Mucosa of rectum (tissue), 2 donors: Measurements from ENCODE around the gene NR6A1.

ENCODE experiments used
- H3K27ac ChIP-seq, 2 donors: one replicate each; pipeline ENCODE4 v1.7.0; 2013; ENCODE audit warnings: inconsistent platforms in 2 of 2, low read depth in 2 of 2, low read length in 2 of 2
- H3K27me3 ChIP-seq, 2 donors: one replicate each; pipeline ENCODE4 v1.7.0; 2013; ENCODE audit warnings: low read length in 2 of 2; ENCODE audit not compliant: control insufficient read depth in 2 of 2, insufficient read depth in 2 of 2
- H3K36me3 ChIP-seq, 2 donors: one replicate each; pipeline ENCODE4 v1.7.0; 2013; ENCODE audit warnings: low read length in 2 of 2; ENCODE audit not compliant: control insufficient read depth in 2 of 2, insufficient read depth in 2 of 2
- H3K4me1 ChIP-seq, 2 donors: one replicate each; pipeline ENCODE4 v1.7.0; 2013; ENCODE audit warnings: low read length in 2 of 2, mild to moderate bottlenecking in 1 of 2; ENCODE audit not compliant: control insufficient read depth in 2 of 2, insufficient read depth in 2 of 2
- H3K4me3 ChIP-seq, 2 donors: one replicate each; pipeline ENCODE4 v1.7.0; 2013; ENCODE audit warnings: low read length in 2 of 2
- H3K9ac ChIP-seq, 2 donors: one replicate each; pipeline ENCODE4 v1.7.0; 2013; ENCODE audit warnings: low read length in 2 of 2, low read depth in 1 of 2, mild to moderate bottlenecking in 1 of 2
- H3K9me3 ChIP-seq, 2 donors: one replicate each; pipeline ENCODE4 v1.7.0; 2013; ENCODE audit warnings: low read length in 2 of 2; ENCODE audit not compliant: control insufficient read depth in 2 of 2
- donor health status: healthy.
- donor health status: Normal muscosa, but diverticular disease.

NR6A1 gene

DNA sequence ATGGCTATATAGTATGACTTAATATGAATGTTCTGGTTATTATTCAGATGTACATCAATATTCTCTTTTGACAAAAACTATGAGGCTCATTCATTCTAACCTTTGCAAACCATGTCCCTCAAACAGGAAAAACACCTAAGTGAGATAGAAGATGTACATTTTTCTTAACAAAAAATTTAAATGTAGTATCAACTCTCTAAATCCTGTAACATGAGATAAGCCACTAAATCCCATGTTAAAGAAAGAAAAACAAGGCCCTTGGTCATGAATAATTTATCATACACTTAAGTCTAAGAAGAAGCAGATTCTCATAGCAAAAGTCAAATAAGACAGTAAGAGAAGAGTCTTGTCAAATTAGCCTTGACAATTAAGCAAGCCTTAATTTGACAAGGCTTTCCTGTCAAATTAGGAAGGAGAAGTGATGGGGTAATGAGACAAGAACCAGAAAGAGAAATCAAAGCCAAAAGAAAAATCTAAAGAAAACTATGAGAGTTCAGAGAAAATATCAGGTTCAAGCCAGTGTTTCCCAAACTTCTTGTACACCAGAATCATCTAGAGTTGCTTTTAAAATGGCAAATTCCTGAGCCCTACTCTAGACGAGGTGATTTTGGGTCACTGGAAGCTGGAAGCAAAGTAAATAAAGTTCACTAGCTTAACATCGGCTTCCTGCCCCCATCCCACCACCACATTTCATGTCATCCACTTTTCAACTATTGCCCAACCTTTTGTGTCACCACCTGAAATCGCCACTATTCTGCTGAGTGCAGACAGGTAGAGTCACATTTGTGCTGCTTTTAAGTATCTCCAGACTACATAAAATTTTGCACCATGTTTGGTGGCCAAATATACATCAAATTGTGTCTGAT, 76.5 kb downstream of the NR6A1 start:
- H3K27me3 ChIP-seq = no peaks in the 10 kb centered on the region
- no peak overlapping the region for H3K27ac ChIP-seq
- no peak overlapping the region for H3K4me3 ChIP-seq
- H3K36me3 ChIP-seq = no peaks in the 10 kb centered on the region
- H3K4me1 ChIP-seq = no peaks in the 10 kb centered on the region
- no peaks in the 10 kb centered on the region for H3K9me3 ChIP-seq
- H3K9ac ChIP-seq = no peak overlapping the region

DNA sequence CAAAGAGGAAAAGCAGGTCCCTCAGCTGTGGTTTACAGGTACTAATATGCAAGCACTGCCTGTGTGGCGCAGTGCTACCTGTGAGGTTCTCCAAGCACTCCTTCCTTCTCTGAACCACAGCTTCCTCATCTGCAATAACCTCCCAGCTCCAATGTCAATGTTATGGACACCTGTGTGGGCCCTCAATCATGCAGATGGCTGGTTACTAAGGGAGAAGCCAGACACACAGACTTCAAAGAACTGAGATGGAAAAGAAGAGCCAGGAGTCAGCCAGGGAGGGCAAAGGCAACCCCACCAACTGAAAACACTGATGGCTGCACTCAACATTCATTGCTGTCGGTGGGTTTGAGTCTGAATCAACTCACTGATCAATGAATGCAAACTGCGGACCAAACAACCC, 77.7 kb downstream of the NR6A1 start:
- Histone ChIP-seq H3K9me3 (no peaks in the 10 kb centered on the region), H3K4me1 (no peaks in the 10 kb centered on the region), H3K4me3 (no peak overlapping the region), H3K27me3 (no peaks in the 10 kb centered on the region), H3K9ac (no peak overlapping the region), H3K27ac (no peak overlapping the region), H3K36me3 (no peaks in the 10 kb centered on the region)

DNA sequence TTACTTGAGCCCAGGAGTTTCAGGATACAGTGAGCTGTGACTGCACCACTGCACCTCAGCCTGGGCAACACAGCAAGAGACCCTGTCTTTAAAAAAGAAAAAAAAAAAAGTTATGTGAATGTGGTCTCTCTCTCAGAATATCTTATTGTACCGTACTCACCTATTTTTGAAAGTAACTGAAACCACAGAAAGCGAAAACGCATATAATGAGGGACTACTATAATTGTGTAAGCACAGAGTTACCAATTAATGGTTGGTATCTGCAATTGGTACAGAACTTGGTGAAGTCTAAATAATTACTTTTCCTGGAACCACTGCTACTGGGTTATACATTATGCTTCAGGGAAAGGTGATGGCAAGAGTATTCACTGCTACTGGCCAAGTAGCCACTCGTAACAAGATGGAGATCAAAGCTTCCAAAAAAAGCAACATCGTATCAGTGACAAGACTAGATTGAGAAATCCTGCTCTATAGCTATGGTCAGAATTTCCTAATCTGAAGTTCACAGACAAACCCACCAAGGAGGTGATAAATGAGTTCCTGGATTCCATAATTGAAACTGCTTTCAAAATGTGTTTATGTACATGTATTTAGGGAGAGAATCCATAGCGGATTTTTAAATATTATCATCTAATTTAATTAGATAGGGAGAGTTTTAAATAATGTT, 82.7 kb downstream of the NR6A1 start:
- Histone ChIP-seq H3K9me3 (no peaks in the 10 kb centered on the region), H3K4me1 (no peaks in the 10 kb centered on the region), H3K4me3 (no peak overlapping the region), H3K27me3 (no peaks in the 10 kb centered on the region), H3K27ac (no peak overlapping the region), H3K9ac (no peak overlapping the region), H3K36me3 (peaks cover 0 to 2% of the 10 kb centered on the region in 2 donors)

DNA sequence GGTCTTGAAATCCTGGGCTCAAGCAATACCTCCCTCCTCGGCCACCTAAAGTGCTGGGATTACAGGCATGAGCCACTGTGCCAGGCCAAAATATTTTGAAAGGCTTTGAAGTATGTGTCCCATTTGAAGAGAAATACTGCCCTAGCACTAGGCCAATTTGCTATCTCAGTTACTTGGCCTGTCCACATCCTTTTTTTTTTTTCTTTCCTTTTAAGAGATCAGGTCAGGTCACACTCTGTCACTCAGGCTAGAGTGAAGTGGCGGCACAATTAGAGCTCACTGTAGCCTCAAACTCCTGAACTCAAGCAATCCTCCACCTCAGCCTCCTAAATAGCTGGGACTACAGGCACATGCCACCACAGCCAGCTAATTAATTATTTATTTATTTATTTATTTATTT, 84.2 kb downstream of the NR6A1 start:
- Histone ChIP-seq H3K9ac (no peak overlapping the region), H3K4me3 (no peak overlapping the region), H3K27ac (no peak overlapping the region), H3K9me3 (no peaks in the 10 kb centered on the region), H3K27me3 (no peaks in the 10 kb centered on the region), H3K4me1 (no peaks in the 10 kb centered on the region), H3K36me3 (peaks cover 0 to 2% of the 10 kb centered on the region in 2 donors)

DNA sequence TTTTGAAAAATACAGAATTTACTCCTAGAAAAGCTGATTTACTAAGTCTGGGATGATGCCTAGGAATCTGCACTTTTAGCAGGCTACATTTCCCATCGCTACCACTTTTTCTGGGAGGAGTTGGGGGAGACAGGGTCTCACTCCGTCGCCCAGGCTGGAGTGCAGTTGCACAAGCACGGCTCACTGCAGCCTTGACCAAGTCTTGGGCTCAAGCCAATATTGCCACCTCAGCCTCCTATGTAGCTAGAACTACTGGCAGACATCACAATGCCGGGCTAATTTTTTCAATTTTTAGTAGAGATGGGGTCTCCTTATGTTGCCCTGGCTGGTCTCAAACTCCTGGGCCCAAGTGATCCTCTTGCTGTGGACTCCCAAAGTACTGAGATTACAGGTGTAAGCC, 85.9 kb downstream of the NR6A1 start:
- no peaks in the 10 kb centered on the region for H3K27me3 ChIP-seq
- no peak overlapping the region for H3K27ac ChIP-seq
- no peak overlapping the region for H3K4me3 ChIP-seq
- H3K9me3 ChIP-seq = no peaks in the 10 kb centered on the region
- H3K36me3 ChIP-seq = peaks cover 0 to 2% of the 10 kb centered on the region in 2 donors
- H3K4me1 ChIP-seq = no peaks in the 10 kb centered on the region
- H3K9ac ChIP-seq = no peak overlapping the region

DNA sequence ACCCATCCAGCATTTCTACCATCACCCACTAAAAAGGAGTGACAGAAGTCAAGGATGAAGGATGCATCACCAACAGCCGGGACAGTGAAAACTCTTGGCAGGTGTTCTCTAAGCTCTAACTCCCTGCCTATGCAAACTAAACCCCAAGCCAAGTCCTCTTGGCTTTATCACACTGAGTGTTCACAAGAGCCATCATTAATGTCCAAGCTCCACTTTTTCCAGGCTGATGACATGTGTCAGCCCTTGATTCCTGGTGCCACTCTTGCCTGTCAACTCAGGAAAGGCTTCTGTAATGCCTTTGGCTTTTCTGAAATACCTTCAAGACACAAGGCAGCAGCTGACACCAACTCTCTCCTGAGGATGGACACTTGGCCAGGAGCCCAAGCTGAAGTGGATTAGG, 86.9 kb downstream of the NR6A1 start:
- no peak overlapping the region for H3K4me3 ChIP-seq
- peaks cover 0 to 2% of the 10 kb centered on the region in 2 donors for H3K36me3 ChIP-seq
- H3K9ac ChIP-seq = no peak overlapping the region
- no peaks in the 10 kb centered on the region for H3K27me3 ChIP-seq
- H3K9me3 ChIP-seq = no peaks in the 10 kb centered on the region
- H3K4me1 ChIP-seq = no peaks in the 10 kb centered on the region
- H3K27ac ChIP-seq = no peak overlapping the region

DNA sequence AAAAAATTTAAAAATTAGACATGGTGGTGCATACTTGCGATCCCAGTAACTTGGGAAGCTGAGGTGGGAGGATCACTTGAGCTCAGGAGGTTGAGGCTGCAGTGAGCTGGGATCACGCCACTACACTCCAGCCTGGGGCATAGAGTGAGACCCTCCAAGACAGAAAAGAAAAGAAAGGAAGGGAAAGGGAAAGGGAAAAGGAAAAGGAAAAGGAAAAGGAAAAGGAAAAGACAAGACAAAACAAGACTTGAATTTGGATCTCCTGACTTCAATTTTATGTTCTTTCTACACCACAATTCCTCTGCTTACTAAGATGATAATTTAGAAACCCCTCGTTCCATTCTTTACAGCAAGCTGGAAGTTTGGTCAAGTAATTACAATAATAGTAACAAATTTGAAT, 88.1 kb downstream of the NR6A1 start:
- Histone ChIP-seq H3K9me3 (no peaks in the 10 kb centered on the region), H3K4me1 (no peaks in the 10 kb centered on the region), H3K27me3 (no peaks in the 10 kb centered on the region), H3K27ac (no peak overlapping the region), H3K4me3 (no peak overlapping the region), H3K9ac (no peak overlapping the region), H3K36me3 (peaks cover 0 to 2% of the 10 kb centered on the region in 2 donors)

DNA sequence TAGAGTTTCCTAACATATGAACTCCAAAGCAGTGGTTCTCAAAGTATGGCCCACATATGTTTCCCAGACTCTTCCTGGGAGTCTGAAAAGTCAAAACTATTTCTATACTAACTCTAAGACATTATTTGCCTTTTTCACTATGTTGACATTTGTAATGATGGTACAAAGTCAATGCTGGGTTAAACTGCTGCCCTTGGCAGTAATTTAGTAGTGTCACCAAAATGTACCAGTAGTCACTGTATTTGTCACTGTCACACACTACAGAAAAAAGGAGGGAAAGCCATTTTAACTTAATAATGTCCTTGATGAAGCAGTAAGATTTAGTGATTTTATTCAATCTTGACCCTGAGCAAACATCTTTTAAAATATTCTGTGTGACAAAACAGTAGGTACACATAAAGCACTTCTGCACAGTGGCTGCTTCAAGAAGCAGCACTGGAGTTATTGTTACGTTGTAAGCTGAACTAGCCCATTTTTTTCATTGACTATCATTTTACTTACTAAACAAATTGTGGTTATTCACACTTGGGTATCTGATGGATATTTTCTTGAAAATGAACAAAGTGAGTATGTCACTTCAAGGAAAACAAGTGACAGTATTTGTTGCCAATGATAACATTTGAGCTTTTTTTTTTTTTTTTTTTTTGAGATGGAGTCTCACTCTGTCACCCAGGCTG, 90.3 kb downstream of the NR6A1 start:
- Histone ChIP-seq H3K9me3 (no peaks in the 10 kb centered on the region), H3K4me3 (no peak overlapping the region), H3K27ac (no peak overlapping the region), H3K9ac (no peak overlapping the region), H3K4me1 (no peaks in the 10 kb centered on the region), H3K27me3 (no peaks in the 10 kb centered on the region), H3K36me3 (peaks cover 0 to 2% of the 10 kb centered on the region in 2 donors)

DNA sequence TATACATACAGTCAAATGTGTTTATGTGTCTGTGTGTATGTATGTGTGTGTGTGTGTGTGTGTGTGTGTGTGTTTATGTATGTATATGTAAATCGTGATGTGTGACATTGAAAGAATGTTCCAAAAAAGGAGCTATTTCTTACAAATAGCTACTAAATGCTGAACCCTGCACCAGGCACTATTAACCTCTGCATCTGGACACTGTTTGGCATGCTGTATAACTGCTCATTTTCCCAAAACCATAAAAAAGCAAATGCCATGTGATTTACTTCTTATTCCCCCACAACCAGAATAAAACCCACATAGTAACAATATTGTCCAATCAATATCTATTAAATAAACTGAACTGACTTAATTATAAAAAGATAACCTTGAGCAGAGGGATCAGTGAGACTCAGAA, 91.1 kb downstream of the NR6A1 start:
- Histone ChIP-seq H3K27ac (no peak overlapping the region), H3K9ac (no peak overlapping the region), H3K36me3 (peaks cover 0 to 2% of the 10 kb centered on the region in 2 donors), H3K4me3 (no peak overlapping the region), H3K9me3 (no peaks in the 10 kb centered on the region), H3K27me3 (no peaks in the 10 kb centered on the region), H3K4me1 (no peaks in the 10 kb centered on the region)

DNA sequence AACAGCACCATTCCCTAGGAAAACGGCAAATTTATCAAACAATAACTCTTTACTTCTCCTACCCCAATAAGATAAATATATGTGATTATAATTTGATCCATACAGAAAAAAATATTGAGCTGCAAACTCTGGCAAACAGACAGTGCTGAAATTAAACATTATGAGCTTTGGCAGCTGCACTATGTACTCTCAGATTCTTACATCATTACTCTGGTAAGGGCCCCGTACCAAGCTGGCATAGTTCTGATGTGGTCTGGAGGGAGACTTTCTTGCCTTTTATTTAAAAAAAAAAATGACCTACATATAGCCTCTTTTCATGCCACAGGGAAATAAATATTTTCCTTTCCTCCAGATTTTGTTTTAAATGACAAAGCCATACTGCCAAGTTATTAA, 95.0 kb downstream of the NR6A1 start:
- Histone ChIP-seq H3K27ac (no peak overlapping the region), H3K9me3 (no peaks in the 10 kb centered on the region), H3K4me1 (no peaks in the 10 kb centered on the region), H3K9ac (no peak overlapping the region), H3K4me3 (no peak overlapping the region), H3K27me3 (no peaks in the 10 kb centered on the region), H3K36me3 (no peaks in the 10 kb centered on the region)
